A204.1 (cell line): Measurements from ENCODE around the gene KBTBD3.
"Not testable (repeated sequence)": the region's sequence is repeated elsewhere in the genome, so short reads cannot be mapped to it uniquely, and the experiment has no call there.

Experiments used
- FAIRE-seq: peaks from 2 replicates; lab custom pipeline; 2012; peaks lifted over from hg19 to GRCh38; lab: Jason Lieb, UNC

Gene KBTBD3

DNA sequence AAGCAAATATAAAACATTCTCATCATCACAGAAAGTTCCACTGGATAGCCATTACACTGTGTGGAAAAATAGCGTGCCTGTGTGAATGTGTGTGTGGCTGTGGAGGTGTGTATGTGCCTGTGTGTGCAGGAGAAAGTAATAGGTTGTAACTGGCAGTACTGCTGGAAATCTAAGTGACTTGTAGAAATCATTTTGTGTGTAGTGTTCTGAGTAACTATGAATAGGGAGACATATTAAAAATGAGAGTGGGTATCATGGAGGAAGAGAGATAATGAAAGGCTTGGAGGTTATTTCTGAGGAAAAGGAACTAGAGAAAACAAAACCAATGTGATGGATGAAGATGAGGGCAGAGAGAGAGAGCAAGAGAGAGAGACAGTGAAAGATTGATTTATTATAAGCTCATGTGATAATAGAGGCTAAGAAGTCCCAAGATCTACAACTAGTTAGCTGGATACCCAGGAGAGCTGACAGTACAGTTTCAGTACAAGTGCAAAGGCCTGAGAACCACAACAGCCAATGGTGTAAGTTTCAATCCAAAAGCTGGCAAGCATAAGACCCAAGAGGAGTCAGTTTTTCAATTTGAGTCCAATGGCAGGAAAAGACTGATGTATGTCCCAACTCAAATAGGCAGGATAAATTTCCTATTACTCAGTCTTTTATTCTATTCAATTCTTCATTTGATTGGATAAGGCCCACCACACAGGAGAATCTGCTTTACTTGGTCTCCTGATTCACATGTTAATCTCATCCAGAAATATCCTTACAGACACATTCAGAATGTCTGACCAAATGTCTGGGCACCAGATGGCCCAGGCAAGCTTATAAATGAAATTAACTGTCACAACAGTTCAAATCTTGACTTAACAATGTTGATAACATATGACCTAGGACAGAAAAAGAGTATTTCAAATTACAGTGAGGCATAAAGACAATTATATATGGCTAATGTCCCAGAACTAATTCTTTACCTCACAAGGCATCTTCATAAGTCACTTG, 14.9 kb downstream of the KBTBD3 start:
- no peak for FAIRE-seq

DNA sequence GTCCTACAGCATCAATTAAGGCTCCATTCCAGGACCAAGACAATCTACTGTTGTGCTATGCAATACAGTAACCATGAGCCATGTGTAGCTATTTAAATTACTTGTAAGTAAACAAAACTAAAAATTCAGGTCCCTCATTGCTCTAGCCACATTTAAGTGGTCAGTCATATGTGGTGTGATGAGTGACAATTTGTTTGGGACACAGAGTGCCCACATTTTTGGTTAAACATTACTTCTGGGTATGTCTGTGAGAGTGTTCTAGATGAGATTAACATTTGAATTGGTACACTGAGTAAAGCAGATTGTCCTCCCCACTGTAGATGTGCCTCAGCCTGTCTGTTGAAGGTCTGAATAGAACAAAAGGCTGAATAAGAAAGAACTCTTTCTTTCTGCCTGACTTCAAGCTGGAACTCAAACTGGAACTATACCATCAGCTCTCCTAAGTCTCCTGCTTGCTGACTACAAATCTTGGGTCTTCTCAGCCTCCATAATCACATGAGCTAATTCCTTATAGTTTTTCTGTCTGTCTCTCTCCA, 15.8 kb downstream of the KBTBD3 start:
- FAIRE-seq, result no peak

DNA sequence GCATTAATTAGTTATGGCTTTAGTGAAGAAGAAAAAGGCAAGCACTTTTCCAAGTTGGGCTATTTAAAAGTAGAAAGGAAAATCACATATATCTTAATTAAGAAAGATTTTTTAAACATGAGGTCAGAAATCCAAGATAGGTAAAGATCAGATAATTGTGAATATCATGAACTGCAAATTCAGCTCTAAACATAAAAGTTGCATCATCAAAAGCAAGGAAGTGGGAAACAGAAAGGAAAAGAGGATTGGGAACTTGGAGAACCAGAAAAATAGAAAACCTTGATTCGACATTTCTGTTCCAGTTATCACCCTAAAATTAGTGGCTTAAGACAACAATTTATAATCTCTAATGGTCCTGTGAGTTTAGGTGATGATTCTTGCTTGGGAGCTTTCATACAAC, 17.5 kb downstream of the KBTBD3 start:
- no peak for FAIRE-seq

DNA sequence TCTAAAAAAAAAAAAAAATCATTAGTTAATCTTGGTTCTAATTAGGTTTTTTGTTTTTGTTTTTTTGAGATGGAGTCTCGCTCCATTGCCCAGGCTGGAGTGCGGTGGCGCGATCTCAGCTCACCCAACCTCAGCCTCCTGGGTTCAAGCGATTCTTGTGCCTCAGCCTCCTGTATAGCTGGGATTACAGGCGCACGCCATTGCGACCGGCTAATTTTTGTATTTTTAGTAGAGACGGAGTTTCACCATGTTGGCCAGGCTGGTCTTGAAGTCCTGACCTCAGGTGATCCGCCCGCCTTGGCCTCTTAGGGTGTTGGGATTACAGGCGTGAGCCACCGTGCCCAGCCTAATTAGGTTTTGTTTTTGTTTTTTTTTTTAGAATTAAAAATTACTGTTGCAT, 18.8 kb downstream of the KBTBD3 start:
- FAIRE-seq, result not testable (repeated sequence)

DNA sequence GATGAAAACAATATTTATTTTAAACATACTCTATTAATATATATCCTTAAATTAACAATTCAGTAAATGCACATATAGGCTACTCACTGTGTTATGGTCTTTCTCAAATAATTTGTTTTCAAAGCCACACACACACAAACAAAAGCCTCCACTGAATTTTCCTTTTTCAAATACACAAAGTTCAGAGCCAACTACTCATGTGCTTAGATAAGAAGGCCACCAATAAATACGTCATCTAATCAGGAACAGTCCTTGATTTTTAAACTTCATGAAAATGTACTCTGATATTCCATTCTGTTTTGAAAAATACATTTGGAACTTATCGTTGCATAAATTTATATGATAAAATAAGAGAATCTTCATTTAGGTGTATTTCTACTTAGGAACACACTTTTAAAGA, 26.0 kb downstream of the KBTBD3 start:
- FAIRE-seq, result no peak

DNA sequence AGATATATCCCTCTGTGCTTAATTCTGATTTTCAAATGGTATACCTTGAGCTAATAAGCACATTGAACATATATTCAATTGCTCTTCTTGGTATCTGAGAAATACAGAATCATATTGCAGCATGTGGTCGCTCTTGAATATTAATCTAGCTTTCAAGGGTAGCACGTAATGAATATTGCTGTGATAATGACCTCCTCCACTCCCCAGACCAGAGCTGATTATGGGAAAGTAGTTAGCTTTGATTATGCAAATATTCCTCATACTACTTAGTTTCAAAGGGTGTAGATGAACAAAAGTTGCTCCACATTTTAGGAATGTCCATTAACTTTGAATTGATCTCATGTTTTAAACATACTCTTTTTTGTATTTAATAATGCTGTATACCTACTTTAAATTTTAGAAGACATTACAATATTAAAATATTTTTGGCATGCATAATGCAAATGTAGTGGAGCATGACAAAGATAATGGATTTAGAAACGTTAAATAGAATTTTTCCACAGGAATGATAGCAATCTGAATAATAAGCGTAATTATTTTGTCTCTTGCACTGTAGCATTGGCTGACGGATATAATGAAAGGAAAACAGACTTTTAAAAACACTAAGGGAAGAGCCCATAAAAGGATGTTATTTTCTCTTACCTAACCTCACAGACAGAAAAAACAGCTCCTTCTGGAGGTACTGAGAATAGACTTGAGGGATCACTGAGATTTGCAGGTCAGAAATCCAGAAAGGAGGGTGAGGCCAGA, 27.2 kb downstream of the KBTBD3 start:
- no peak for FAIRE-seq

DNA sequence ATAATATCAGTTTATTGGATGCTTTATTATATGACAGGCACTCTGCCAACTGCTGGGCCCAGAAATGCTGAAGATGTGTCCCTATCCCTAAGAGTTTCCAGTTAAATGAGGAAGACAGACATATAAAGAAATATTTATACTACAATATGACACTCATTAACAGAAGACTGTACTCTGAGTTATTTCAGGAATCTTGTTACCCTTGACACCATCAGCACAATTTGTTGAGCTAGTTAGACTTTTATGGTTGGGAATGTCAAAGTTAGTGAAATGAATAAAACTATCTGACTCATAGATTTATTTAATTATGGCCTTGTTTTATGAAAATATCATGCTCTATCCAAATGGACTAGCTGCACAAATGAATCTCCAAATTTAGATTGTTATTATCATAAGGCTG, 29.5 kb downstream of the KBTBD3 start:
- no peak for FAIRE-seq

DNA sequence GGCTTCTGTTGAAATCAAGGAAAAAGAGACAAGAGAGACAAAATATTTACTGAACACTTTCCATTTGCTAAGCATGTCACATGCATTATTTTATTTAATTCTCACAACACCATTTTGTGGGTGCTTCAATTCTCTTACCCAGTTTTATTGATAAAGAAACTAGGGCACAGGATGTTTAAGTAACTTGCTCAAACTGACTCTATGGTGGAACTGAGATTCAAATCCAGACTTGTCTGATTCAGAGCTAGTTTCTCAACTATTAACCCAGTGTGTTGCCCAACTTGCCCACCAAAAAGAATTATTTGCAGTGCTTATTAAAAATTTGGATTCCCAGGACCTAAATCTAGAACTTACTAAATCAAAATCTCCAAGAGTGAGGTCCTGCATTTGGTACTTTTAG, 33.6 kb downstream of the KBTBD3 start:
- FAIRE-seq, result no peak

DNA sequence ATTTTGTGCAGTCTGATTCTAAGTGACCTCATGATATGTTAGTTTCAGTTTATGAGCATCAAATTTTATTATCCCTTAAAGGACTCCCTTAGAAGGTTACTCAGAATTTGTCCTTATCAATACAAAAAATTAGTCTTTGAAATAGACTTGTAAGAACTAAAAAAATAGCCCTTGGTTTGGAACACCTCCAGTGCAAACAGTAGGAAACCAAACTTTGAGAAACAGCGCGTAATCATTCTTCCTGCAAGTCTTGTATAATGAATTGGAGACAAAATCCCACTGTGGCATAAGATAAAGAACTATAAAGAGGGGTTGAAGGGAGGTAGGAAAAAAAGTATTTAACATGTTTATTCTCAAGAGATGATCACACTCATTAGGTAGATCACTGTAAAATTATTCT, 44.3 kb downstream of the KBTBD3 start:
- no peak for FAIRE-seq

DNA sequence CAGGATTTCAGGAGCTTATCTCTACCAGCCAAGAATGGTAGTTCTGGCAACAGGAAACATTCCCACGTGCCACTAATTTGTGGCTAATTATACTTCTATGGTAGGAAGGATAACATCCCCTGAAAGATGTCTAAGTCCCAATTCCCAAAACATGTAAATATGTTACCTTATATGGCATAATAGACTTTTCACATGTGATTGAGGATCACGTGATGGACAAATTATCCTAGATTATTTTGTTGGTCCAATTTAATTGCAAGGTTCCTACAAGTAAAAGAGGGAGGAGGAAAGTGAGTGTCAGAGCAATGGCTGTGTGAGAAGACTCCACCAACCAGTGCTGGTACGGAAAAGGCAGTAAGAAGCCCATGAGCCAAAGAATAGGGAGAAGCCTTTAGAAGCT, 45.2 kb downstream of the KBTBD3 start:
- FAIRE-seq, result no peak

DNA sequence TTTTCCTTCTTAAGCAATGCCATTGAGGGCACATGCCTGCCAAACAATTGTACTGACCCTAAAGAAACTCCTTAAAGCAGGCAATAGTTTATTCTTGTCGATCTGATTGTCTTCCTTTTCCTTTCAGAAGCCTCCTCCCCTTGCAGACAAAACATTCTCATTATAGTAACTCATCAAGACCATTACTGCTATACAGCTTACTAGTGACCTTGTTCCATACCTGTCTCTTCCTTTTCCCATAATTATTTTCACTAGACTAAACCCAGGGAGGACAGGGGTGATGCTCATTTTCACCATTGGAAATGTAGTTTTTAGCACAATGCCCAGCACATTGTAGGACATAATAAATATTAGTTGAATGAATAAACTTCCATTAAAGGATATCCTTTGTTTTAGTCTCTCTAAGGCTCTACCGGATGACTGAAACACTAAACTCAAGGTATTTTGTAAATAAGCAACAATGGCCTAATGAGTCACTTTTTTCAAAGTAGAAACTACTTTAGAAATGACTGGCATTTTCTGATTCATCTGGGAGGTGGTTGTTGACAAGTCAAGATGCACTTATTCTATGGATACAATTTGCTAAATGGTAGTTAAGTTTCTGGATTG, 45.8 kb downstream of the KBTBD3 start:
- FAIRE-seq, result no peak

DNA sequence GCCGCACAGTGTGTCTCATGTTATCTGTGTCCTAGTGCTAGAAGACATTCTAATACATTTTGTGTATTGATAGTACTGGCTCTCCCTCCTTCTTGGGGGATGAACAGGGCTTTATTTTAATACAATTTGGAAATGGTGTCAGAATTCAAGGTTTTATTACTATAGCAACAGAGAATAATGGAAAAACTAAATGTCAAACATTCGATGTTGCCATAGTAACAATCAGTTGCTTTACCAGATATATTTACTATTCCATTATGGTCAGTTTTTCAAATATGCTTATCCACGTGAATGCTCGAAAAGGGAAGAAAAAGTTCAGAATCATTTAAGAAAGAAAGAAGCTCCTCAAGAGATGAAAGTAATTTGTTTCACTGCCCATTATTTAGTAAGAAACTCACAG, 46.5 kb downstream of the KBTBD3 start:
- no peak for FAIRE-seq

DNA sequence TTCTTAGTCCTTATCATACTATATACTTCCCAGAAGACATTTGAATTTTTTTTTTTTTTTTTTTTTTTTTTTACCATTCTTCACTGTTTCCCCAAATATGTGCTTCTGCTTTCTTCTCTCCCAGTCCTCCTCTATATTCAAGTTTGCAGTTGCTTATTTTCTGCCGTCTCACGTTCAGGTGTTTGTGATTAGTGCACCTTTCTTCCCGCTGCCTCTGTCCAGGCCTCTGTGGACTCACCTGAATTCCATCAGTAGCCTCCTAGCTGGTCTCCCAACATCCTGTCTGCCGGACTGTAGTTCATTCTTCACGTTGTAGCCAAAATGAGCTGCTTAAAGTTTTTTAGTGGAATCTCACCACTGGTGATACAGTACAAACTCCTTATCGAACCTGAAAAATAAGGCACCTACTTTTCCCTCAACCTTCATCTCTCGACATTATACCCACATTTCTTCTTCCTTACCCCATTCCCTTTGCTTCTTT, 54.3 kb downstream of the KBTBD3 start:
- no peak for FAIRE-seq

DNA sequence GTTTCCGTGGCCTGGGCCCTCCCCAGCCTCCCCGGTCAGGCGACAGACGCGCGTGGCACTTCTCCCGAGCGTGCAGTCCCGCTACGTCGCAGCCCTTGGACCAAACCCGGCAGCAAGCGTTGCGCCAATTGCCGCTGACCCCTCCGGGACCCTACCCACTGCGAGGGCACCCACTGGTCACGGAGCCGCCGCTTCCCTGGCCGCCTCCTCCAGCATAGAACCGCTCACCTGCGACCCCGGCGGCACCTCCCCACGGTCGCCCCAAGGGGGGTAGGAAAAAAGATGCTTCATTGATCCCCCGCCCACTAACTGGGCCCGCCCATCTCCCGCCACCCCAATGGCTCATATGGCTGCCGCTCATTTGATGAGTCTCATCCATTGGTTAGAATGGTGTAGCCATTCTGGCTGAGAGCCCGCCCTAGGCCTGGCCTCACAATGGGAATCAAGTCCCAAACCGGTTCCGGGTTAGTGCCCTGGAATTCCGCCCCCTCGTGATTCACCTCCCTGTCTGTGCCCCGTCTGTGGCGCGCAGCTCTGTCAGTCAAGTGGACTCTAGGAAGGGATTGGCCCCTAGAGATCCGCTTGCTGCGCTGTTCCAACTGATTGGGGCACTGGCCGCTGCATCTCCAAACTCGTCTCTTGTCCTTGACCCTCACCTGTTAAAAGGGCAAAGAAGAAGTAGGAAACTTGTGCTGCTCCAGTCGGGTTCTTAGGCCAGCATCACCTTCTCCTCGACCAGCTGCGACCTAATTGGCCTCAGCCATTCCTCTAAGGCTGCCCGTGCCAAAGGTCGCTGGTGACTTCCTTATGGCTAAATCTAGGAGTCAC, 55.0 kb downstream of the KBTBD3 start, which contains the start of gene MSANTD4:
TSS of gene MSANTD4 (minus strand) at position 274 of the 828 bp plus-strand sequence. CDS start 11,323 bp downstream, outside the sequence.
- peak; percentile 98 for FAIRE-seq

DNA sequence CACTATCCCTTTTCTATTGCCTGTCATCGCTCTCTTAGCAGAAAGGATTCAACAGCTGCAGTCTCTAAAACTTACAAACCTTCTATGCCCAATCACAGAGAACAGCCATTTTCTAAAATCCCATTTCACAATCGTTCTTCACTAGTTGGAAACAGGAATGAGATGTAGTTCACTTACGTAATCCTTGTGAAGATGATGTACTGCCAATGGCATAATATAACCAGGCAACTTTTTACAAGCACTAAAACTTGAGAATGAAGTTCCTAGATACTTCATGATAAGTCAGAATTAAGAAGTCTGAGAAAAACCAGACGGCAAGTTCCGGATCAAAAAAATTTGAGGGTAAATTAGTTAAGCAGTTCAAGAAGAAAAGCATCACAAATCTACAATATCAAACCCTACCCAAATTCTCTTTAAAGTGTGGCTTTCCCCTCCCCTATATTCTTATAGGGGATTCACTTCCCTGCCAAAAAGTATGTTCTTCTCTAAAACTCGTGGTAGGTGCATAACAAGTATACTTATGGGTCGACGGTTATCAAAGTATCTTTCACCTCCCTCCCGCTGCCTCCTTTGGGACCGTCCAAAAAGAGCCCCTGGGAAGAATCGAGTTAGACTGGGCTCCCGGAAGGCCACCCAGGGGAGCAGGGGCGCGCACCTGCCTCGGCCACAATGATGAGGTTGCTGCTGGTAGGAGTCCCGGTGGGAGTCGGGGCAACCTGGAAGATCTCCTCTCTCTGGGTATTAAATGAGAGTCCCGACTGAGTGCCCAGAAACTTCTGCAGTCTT, 55.8 kb downstream of the KBTBD3 start:
- FAIRE-seq, result no peak

DNA sequence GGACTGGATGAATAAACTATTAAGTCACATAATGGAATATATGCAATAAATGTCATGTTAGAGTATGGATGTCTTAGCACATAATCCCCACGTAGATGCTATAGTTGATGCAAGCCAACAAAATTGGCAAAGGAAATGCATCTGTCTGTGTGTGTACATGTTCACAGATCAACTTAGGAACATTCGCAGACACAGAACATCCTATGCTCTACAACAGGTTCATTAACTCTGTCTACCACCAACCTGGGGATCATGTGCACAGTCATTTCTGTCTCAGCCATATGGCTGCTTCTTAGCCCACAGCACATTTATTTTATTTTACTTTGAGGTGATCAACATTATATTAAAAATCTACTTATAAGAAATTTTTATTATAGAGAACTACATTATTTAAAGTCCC, 60.1 kb downstream of the KBTBD3 start:
- no peak for FAIRE-seq

DNA sequence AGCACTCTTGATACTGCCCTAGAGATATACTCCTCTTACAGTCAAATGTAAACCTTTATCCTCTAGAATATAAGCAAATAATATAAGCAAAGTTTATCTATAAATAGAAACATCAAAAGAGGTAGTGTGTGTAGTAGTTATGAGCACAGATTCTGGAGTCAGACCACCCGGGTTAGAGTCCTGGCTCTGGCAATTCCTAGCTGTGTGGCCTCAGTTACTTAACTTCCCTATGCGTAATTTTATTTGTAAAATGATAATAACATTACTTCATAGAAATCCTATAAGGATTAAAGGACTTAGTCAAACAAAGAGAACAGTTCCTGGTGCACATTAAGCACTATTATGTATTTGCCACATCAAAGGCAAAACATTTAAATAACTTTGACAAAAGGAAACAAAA, 62.1 kb downstream of the KBTBD3 start:
- FAIRE-seq, result no peak

DNA sequence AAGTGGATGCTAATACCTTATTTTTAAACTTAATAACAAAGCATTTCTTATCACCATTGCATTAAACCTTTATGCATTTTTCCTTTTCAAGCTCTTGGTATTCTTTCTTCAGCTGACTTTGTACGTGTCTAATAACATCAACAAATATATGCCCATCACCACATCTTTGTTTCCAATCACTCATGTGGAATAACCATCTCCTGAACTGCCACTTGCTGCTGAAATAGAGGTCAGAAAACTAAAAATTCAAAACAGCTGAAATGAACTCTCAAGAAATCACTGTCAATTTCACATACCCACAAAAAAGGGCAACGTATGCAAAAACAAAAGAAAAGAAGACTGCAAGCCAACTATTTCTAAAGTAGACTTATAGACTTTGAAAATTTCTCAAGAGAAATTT, 62.5 kb downstream of the KBTBD3 start:
- FAIRE-seq, result no peak

DNA sequence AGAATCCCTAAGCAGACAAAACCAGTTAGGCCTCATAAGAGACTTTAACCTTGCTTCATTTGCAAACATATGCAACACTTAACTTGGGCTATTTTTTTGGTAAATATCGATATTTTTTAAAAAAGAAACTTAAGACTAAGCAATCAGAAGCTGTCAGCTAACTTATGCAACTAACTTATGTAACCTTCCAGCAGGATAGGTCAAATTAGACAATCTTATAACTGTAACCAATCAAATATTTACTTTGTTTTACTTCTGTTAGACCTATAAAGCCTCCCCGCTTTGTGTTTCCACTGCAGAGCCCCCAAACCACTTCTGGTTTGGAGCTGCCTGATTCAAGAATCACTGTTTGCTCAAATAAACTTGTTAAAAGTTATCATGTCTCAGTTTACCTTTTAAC, 63.1 kb downstream of the KBTBD3 start:
- no peak for FAIRE-seq

DNA sequence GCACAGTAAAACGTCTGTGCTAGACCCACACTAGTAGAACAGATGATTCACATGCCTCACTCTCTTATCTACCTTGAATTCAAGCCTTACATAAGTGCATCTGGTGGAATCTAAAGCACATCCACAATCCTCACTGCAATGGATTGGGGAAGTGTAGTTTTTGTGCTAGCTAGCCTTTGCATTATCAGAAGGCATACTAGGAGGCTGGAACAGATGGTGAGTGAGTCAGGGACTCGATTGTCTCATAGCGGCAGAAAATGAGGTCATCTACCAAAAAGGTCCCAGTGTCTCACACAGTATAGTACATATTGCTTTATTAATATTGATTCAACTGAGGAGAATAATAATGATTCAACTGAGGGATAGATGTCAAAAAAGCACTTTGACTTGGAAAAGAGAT, 64.4 kb downstream of the KBTBD3 start:
- FAIRE-seq, result no peak

DNA sequence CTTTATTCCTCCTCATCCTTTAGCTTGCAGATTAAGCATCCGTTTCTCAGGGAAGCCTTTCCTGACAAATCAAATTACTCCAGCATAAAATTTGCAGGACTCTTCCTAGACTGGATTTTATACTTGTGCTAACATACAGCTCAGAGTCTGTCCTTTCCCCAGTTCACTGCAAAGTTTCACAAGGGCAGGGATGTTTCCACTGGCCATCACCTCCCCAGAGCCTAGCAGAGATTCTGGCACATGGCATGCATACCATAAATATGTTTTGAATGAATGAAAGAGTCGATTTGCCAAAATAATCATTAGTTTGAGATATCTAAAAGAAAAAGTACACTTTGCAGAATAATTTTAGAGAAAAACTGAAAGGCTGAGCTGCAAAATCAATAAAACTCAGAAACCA, 65.7 kb downstream of the KBTBD3 start:
- FAIRE-seq, result no peak
